ENCODE data around the gene NOL7. TPM values are rescaled to one million over a fixed set of nuclear protein-coding genes. Genes with fewer than 3 reads are reported as not detected.

The NOL7 gene
- total RNA-seq, 1 experiment from 2014 or later = 102 TPM

- Histone ChIP-seq H3K36me3 (ENCODE audit: insufficient read depth, low read length, poor library complexity, severe bottlenecking) (peaks cover 12% of the 10 kb centered on the region), H3K4me1 (ENCODE audit: insufficient read depth, low read length, poor library complexity, severe bottlenecking) (peaks cover 3% of the 10 kb centered on the region), H3K27ac (ENCODE audit: low read depth, low read length, poor library complexity, severe bottlenecking) (no peak overlapping the region), H3K4me3 (ENCODE audit: low read depth, low read length, poor library complexity, severe bottlenecking) (no peak overlapping the region), H3K27me3 (replicated peaks; ENCODE audit: insufficient read depth, low read depth, low read length, poor library complexity) (no peaks in the 10 kb centered on the region), H3K9me3 (ENCODE audit: low read depth, low read length, poor library complexity, severe bottlenecking) (no peaks in the 10 kb centered on the region)
- intact Hi-C loops (cut with micrococcal nuclease; ENCODE audit: unreplicated experiment) = no loop called here
- ChIA-PET CTCF (interaction anchor here (0.7 kb wide), 1 partner anchor 253 kb away, joined by 8 read pairs; no protein-coding TSS in a partner anchor), POLR2A (ENCODE audit: low non-redundant PET) (no interaction called here)
- BruUV-seq (replicated peaks) = no TSS peak
- DNase-seq (ENCODE audit: low spot score) = no peak
- TF ChIP-seq CTCF (conservative IDR thresholded peaks at IDR 0.05; ENCODE audit: low read depth, low read length) = no peak
- TF ChIP-seq EZH2 (IDR thresholded peaks at IDR 0.05; ENCODE audit: borderline replicate concordance, low read depth, low read length, poor library complexity, severe bottlenecking) = no peak
These were observed 33.7 kb downstream of the NOL7 start for GRCh38 chr6:13648850-13649249.

GRCh38 chr6:13649393-13649792 lies 34.3 kb downstream of the NOL7 start:
- TF ChIP-seq CTCF (conservative IDR thresholded peaks at IDR 0.05; ENCODE audit: low read depth, low read length) = no peak
- TF ChIP-seq EZH2 (IDR thresholded peaks at IDR 0.05; ENCODE audit: borderline replicate concordance, low read depth, low read length, poor library complexity, severe bottlenecking) = no peak
- Histone ChIP-seq H3K27me3 (replicated peaks; ENCODE audit: insufficient read depth, low read depth, low read length, poor library complexity) (no peaks in the 10 kb centered on the region), H3K36me3 (ENCODE audit: insufficient read depth, low read length, poor library complexity, severe bottlenecking) (peaks cover 12% of the 10 kb centered on the region), H3K4me1 (ENCODE audit: insufficient read depth, low read length, poor library complexity, severe bottlenecking) (peaks cover 3% of the 10 kb centered on the region), H3K9me3 (ENCODE audit: low read depth, low read length, poor library complexity, severe bottlenecking) (no peaks in the 10 kb centered on the region), H3K4me3 (ENCODE audit: low read depth, low read length, poor library complexity, severe bottlenecking) (no peak overlapping the region), H3K27ac (ENCODE audit: low read depth, low read length, poor library complexity, severe bottlenecking) (no peak overlapping the region)
- ChIA-PET CTCF (interaction anchor here (0.7 kb wide), 1 partner anchor 253 kb away, joined by 8 read pairs; no protein-coding TSS in a partner anchor), POLR2A (ENCODE audit: low non-redundant PET) (no interaction called here)
- no peak for DNase-seq (ENCODE audit: low spot score)
- intact Hi-C loops (cut with micrococcal nuclease; ENCODE audit: unreplicated experiment) = no loop called here
- BruUV-seq (replicated peaks) = no TSS peak

- H3K4me3 ChIP-seq (ENCODE audit: low read depth, low read length, poor library complexity, severe bottlenecking) = no peak overlapping the region
- no peaks in the 10 kb centered on the region for H3K9me3 ChIP-seq (ENCODE audit: low read depth, low read length, poor library complexity, severe bottlenecking)
- BruUV-seq (replicated peaks) = no TSS peak
- no peak for DNase-seq (ENCODE audit: low spot score)
- no peak for TF ChIP-seq EZH2 (IDR thresholded peaks at IDR 0.05; ENCODE audit: borderline replicate concordance, low read depth, low read length, poor library complexity, severe bottlenecking)
- TF ChIP-seq CTCF (conservative IDR thresholded peaks at IDR 0.05; ENCODE audit: low read depth, low read length) = no peak
- peaks cover 3% of the 10 kb centered on the region for H3K4me1 ChIP-seq (ENCODE audit: insufficient read depth, low read length, poor library complexity, severe bottlenecking)
- ChIA-PET CTCF (no interaction called here), POLR2A (ENCODE audit: low non-redundant PET) (no interaction called here)
- intact Hi-C loops (cut with micrococcal nuclease; ENCODE audit: unreplicated experiment) = no loop called here
- H3K27me3 ChIP-seq (replicated peaks; ENCODE audit: insufficient read depth, low read depth, low read length, poor library complexity) = no peaks in the 10 kb centered on the region
- H3K36me3 ChIP-seq (ENCODE audit: insufficient read depth, low read length, poor library complexity, severe bottlenecking) = peaks cover 9% of the 10 kb centered on the region
- H3K27ac ChIP-seq (ENCODE audit: low read depth, low read length, poor library complexity, severe bottlenecking) = no peak overlapping the region
These were observed 38.2 kb downstream of the NOL7 start for GRCh38 chr6:13653296-13653695.

Measured in A673 (cell line).